Activated CD4-positive, alpha-beta T cell treated with anti-CD3 and anti-CD28 coated beads, Interleukin-2, amount 10 ng/mL, durations not matched to agents 7 days and 5 days (primary cell): ENCODE data around the gene HES5. TPM values are rescaled to one million over a fixed set of nuclear protein-coding genes. Genes with fewer than 3 reads are reported as not detected.

Source experiments
- CTCF ChIA-PET: fragments of 350-600 bp; sonication (Branson Sonifier 250); formaldehyde crosslinking; loops from one replicate; lab custom pipeline; 2021; ENCODE audit warnings: antibody characterized with exemption; lab: Charles Lee
- POLR2A ChIA-PET: fragments of 350-600 bp; sonication (Branson Sonifier 250); formaldehyde crosslinking; loops from one replicate; lab custom pipeline; 2021; ENCODE audit warnings: antibody characterized with exemption; lab: Charles Lee
- DNase-seq: peaks from one replicate; pipeline ENCODE4 v3.0.0-alpha.2; 2020
- H3K27ac Mint-ChIP-seq: one replicate; pipeline ENCODE4 v1.8.0; 2021; ENCODE audit warnings: mild to moderate bottlenecking, moderate library complexity, mixed read lengths
- H3K27me3 Mint-ChIP-seq: one replicate; pipeline ENCODE4 v1.8.0; 2021; ENCODE audit warnings: mixed read lengths
- H3K36me3 Mint-ChIP-seq: one replicate; pipeline ENCODE4 v1.8.0; 2021; ENCODE audit warnings: low read depth, mixed read lengths
- H3K4me1 Mint-ChIP-seq: one replicate; pipeline ENCODE4 v1.8.0; 2021; ENCODE audit warnings: mixed read lengths
- H3K4me3 Mint-ChIP-seq: one replicate; pipeline ENCODE4 v1.8.0; 2021; ENCODE audit warnings: mild to moderate bottlenecking, moderate library complexity, mixed read lengths
- H3K9me3 Mint-ChIP-seq: one replicate; pipeline ENCODE4 v1.8.0; 2021; ENCODE audit warnings: mixed read lengths
- total RNA-seq, 2 experiments: library from RNA; stranded (reverse); gene quantifications; one replicate each; pipeline ENCODE4 v1.2.3, GENCODE V29; 2021

The HES5 gene
- total RNA-seq, 2 experiments from 2014 or later: not detected

GRCh38 chr1:2482588-2482987 is 47.5 kb downstream of the HES5 start:
- H3K27ac Mint-ChIP-seq: no peak overlapping the region
- no peaks in the 10 kb centered on the region for H3K27me3 Mint-ChIP-seq
- peaks cover under 1% of the 10 kb centered on the region for H3K9me3 Mint-ChIP-seq
- H3K4me3 Mint-ChIP-seq: no peak overlapping the region
- H3K4me1 Mint-ChIP-seq: no peaks in the 10 kb centered on the region
- ChIA-PET CTCF (no interaction called here), POLR2A (no interaction called here)
- no peak for DNase-seq
- H3K36me3 Mint-ChIP-seq: peaks cover under 1% of the 10 kb centered on the region

GRCh38 chr1:2481885-2482284 is 48.2 kb downstream of the HES5 start:
- no peak for DNase-seq
- Mint-ChIP-seq H3K4me3 (no peak overlapping the region), H3K27me3 (no peaks in the 10 kb centered on the region), H3K4me1 (no peaks in the 10 kb centered on the region), H3K27ac (no peak overlapping the region), H3K36me3 (no peaks in the 10 kb centered on the region), H3K9me3 (no peaks in the 10 kb centered on the region)
- CTCF ChIA-PET: no interaction called here
- POLR2A ChIA-PET: no interaction called here

- Mint-ChIP-seq H3K27ac (no peak overlapping the region), H3K4me3 (no peak overlapping the region), H3K27me3 (no peaks in the 10 kb centered on the region), H3K9me3 (no peaks in the 10 kb centered on the region), H3K4me1 (no peaks in the 10 kb centered on the region), H3K36me3 (no peaks in the 10 kb centered on the region)
- no peak for DNase-seq
- CTCF ChIA-PET: no interaction called here
- POLR2A ChIA-PET: no interaction called here
Observed at GRCh38 chr1:2480986-2481364, 49.1 kb downstream of the HES5 start.

- DNase-seq: no peak
- ChIA-PET POLR2A (no interaction called here), CTCF (no interaction called here)
- no peaks in the 10 kb centered on the region for H3K9me3 Mint-ChIP-seq
- no peak overlapping the region for H3K27ac Mint-ChIP-seq
- H3K4me1 Mint-ChIP-seq: no peaks in the 10 kb centered on the region
- no peak overlapping the region for H3K4me3 Mint-ChIP-seq
- H3K36me3 Mint-ChIP-seq: no peaks in the 10 kb centered on the region
- H3K27me3 Mint-ChIP-seq: no peaks in the 10 kb centered on the region
Observed at GRCh38 chr1:2480236-2480985, 49.7 kb downstream of the HES5 start.

- Mint-ChIP-seq H3K27ac (no peak overlapping the region), H3K4me3 (no peak overlapping the region), H3K27me3 (no peaks in the 10 kb centered on the region), H3K9me3 (no peaks in the 10 kb centered on the region), H3K36me3 (no peaks in the 10 kb centered on the region), H3K4me1 (no peaks in the 10 kb centered on the region)
- DNase-seq: no peak
- CTCF ChIA-PET: no interaction called here
- POLR2A ChIA-PET: no interaction called here
Observed at GRCh38 chr1:2479618-2480017, 50.4 kb downstream of the HES5 start.

- H3K36me3 Mint-ChIP-seq: no peaks in the 10 kb centered on the region
- no peak overlapping the region for H3K4me3 Mint-ChIP-seq
- no peaks in the 10 kb centered on the region for H3K9me3 Mint-ChIP-seq
- CTCF ChIA-PET: no interaction called here
- POLR2A ChIA-PET: no interaction called here
- H3K27ac Mint-ChIP-seq: no peak overlapping the region
- no peaks in the 10 kb centered on the region for H3K27me3 Mint-ChIP-seq
- no peak for DNase-seq
- no peaks in the 10 kb centered on the region for H3K4me1 Mint-ChIP-seq
Observed at GRCh38 chr1:2479186-2479585, 50.9 kb downstream of the HES5 start.

Other genes with a start within 250 kb of the HES5 start
- gene MORN1, start 138.7 kb downstream of the HES5 start, total RNA-seq: 1 to 10 TPM; 6.7 to 8.1 TPM
- 100 to 1,000 TPM; 156 to 159 TPM for gene RER1, start 138.4 kb downstream of the HES5 start, total RNA-seq
- gene PEX10, start 117.7 kb downstream of the HES5 start, total RNA-seq: 10 to 100 TPM in 1 of 2 experiments, 1 to 10 TPM in 1; 9.2 to 10.3 TPM
- gene PLCH2, start 54.0 kb downstream of the HES5 start, total RNA-seq: 10 to 100 TPM; 16.7 to 21.1 TPM
- gene PANK4, start 3.7 kb downstream of the HES5 start, total RNA-seq: 10 to 100 TPM; 66.6 to 76.6 TPM
- 100 to 1,000 TPM; 182 to 192 TPM for gene TNFRSF14, start 26.1 kb upstream of the HES5 start, total RNA-seq
- gene PRXL2B, start 56.5 kb upstream of the HES5 start, total RNA-seq: 10 to 100 TPM; 25.2 to 33.3 TPM
- gene MMEL1, start 102.8 kb upstream of the HES5 start, total RNA-seq: 1 to 10 TPM; 2.9 to 3.5 TPM